Measurements from ENCODE around the gene SLC9A5.

Gene SLC9A5

GRCh38 chr16:67283039-67283825 lies 34.5 kb downstream of the SLC9A5 start:
- no peak for FAIRE-seq
- peak; percentile 76 for DNase-seq (ENCODE audit: insufficient read length, low spot score)

DNA sequence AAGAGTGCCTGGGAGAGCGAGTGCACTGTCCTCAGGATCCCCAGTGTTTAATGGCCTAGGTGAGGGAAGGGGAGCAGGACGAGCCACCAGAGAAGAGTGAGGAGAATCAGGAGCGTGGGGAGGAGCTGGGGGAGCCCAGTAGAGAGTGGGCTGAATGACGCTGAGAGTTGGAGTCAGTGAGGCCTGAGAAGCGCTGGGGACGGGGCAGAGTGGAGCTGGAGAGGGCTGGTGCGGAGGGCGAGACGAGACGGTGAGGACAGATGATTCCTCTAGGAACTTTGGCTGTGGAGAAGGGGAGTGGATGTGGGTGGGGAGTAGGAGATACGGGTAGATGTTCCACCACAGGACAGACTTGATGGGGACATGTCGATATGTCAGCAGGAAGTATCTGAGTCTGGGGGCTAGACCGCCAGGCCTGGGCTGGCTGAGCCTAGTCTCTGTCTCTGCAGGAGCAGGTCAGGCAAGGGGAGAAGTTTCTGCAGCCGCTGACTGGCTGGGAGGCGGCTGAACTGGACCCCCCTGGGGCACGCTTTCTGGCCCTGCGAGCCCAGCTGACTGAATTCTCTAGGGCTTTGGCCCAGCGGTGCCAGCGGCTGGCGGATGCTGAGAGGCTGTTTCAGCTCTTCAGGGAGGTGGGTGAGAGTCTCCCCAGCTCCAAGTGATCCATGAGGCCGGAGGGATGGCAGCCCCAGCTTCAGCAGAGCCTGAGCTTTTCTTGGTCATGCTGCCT lies 35.2 kb downstream of the SLC9A5 start:
- TF ChIP-seq POLR2A (IDR thresholded peaks at IDR 0.05; ENCODE audit: low read depth, low read length) = no peak
- no peak for FAIRE-seq

More at GRCh38 chr16:67283039-67283825, 34.5 kb downstream of the SLC9A5 start:
- no peak for TF ChIP-seq POLR2A (IDR thresholded peaks at IDR 0.05; ENCODE audit: low read depth, low read length)

GRCh38 chr16:67284699-67285646 lies 36.2 kb downstream of the SLC9A5 start:
- no peak for FAIRE-seq
- peak; percentile 66 for DNase-seq (ENCODE audit: insufficient read length, low spot score)
- TF ChIP-seq POLR2A (IDR thresholded peaks at IDR 0.05; ENCODE audit: low read depth, low read length) = no peak

More for the DNA sequence above, 35.2 kb downstream of the SLC9A5 start:
- DNase-seq (ENCODE audit: insufficient read length, low spot score) = no peak

DNA sequence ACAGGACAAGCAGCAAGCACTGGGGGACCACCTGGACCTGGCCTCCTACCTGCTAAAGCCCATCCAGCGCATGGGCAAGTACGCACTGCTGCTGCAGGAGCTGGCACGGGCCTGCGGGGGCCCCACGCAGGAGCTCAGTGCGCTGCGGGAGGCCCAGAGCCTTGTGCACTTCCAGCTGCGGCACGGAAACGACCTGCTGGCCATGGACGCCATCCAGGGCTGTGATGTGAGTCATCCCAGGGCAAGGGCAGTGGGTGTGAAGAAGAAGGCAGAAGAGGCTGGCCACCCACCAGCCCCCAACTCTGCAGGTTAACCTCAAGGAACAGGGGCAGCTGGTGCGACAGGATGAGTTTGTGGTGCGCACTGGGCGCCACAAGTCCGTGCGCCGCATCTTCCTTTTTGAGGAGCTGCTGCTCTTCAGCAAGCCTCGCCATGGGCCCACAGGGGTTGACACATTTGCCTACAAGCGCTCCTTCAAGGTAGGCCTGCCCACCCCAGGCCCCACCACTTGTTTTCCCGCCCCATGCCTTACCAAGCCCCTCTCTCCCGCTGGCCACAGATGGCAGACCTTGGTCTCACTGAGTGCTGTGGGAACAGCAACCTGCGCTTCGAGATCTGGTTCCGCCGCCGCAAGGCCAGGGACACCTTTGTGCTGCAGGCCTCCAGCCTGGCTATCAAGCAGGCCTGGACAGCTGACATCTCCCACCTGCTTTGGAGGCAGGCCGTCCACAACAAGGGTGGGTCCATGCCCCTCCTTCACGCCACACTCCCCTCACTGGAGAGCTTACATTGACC lies 37.9 kb downstream of the SLC9A5 start:
- no peak for TF ChIP-seq POLR2A (IDR thresholded peaks at IDR 0.05; ENCODE audit: low read depth, low read length)
- DNase-seq (ENCODE audit: insufficient read length, low spot score) = peak; percentile 62
- no peak for FAIRE-seq

GRCh38 chr16:67287960-67288359 lies 39.2 kb downstream of the SLC9A5 start:
- TF ChIP-seq POLR2A (IDR thresholded peaks at IDR 0.05; ENCODE audit: low read depth, low read length) = no peak
- DNase-seq (ENCODE audit: insufficient read length, low spot score) (no peak), FAIRE-seq (no peak)

- no peak for TF ChIP-seq POLR2A (IDR thresholded peaks at IDR 0.05; ENCODE audit: low read depth, low read length)
- no peak for DNase-seq (ENCODE audit: insufficient read length, low spot score)
- FAIRE-seq = no peak
These were observed 42.7 kb downstream of the SLC9A5 start for GRCh38 chr16:67291461-67291860.

GRCh38 chr16:67294171-67294757 lies 45.5 kb downstream of the SLC9A5 start:
- no peak for FAIRE-seq

DNA sequence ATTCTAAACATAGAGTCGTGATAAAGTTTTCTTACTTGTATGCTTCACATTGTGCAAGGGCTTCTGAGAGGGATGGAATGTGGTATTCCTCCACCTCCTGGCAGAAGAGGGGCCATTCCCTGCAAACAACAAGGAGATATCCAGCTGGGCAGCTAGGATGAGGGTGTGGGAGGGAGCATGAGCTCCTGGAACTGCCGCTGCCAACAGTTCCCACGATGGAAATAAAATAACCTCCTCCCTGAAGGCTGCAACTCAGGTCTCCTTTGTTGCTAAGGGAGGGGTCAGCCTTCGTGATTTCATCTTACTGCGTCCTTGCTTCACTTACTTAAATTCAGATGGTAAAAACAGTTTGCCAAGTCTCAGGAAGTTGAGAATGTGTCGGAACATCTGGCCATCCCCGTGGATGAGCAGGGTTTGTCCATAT lies 46.2 kb downstream of the SLC9A5 start:
- DNase-seq (ENCODE audit: insufficient read length, low spot score) (no peak), FAIRE-seq (no peak)
- no peak for TF ChIP-seq POLR2A (IDR thresholded peaks at IDR 0.05; ENCODE audit: low read depth, low read length)

More at GRCh38 chr16:67294171-67294757, 45.5 kb downstream of the SLC9A5 start:
- no peak for TF ChIP-seq POLR2A (IDR thresholded peaks at IDR 0.05; ENCODE audit: low read depth, low read length)
- DNase-seq (ENCODE audit: insufficient read length, low spot score) = no peak

DNA sequence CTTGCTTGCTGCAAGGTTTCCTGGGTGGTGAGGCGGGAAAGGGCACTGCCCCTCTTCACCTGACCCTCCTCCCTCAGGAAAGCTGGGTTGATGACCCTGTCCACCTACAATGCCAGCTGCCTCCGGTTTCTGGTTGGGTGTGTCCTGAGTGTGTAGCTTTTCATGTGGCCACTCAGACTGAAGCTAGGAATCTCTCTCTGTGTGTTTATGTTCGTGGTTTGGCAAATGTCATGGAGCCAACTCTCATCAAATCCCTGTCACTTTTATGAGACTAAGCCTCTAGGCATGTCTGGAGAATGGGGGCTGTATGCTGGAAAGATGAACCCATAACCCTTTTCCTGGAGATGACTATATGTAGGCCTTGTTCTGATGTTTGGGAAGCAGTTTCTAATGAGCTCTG lies 47.6 kb downstream of the SLC9A5 start:
- FAIRE-seq (no peak), DNase-seq (ENCODE audit: insufficient read length, low spot score) (no peak)
- no peak for TF ChIP-seq POLR2A (IDR thresholded peaks at IDR 0.05; ENCODE audit: low read depth, low read length)

DNA sequence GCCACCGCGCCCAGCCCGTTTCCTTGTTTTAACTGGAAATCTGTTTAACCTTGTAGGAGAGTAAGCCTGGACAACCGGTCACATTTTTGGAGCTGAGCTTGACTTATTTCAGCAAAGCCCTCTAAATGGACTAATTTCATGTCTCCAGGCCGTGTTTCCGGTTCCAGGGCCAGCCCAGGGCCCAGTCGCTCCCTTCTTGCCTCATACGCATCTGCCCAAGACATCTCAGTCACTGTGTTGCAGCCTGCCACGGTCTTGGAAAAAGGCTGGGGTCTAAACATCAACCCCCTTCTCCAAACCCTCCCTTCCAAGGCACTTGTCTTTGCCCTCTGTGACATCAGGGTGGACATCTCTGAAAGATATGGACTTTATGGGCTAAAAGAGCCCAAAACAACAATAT lies 49.5 kb downstream of the SLC9A5 start:
- no peak for FAIRE-seq
- DNase-seq (ENCODE audit: insufficient read length, low spot score) = no peak
- no peak for TF ChIP-seq POLR2A (IDR thresholded peaks at IDR 0.05; ENCODE audit: low read depth, low read length)

DNA sequence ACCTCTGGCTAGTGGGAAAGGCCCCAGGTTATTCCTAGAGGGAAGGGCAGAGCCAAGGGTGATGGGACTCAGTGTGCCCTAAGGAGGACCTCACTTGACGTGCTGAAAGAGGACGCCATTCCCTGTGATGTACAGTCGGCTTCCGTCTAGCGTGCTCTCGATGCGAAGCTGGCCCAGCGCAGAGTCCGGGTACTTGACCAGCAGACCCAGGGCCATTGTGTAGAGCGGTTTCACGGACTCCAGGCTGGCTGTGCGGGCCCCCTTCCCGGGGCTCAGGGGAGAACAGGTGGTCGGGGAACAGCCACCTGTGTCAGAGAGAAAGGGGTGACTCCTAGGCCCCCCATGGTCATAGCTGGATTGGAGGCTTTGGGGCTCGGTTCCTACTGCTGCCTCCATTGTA lies 50.5 kb downstream of the SLC9A5 start:
- FAIRE-seq (no peak), DNase-seq (ENCODE audit: insufficient read length, low spot score) (no peak)
- TF ChIP-seq POLR2A (IDR thresholded peaks at IDR 0.05; ENCODE audit: low read depth, low read length) = no peak

- no peak for TF ChIP-seq POLR2A (IDR thresholded peaks at IDR 0.05; ENCODE audit: low read depth, low read length)
- DNase-seq (ENCODE audit: insufficient read length, low spot score) (no peak), FAIRE-seq (no peak)
These were observed 52.5 kb downstream of the SLC9A5 start for GRCh38 chr16:67301080-67301782.
